GM18870 (cell line): ENCODE data around the gene PPM1K.

Experiments used
- ATAC-seq: cut with Tn5 transposase; IDR thresholded peaks from one replicate; pipeline ENCODE4 v1.9.1; 2021; ENCODE audit warnings: moderate library complexity; ENCODE audit not compliant: unreplicated experiment

PPM1K gene

GRCh38 chr4:88223516-88223915 is 60.8 kb downstream of the PPM1K start:
- ATAC-seq = no peak

- ATAC-seq = no peak
These were observed 65.3 kb downstream of the PPM1K start for GRCh38 chr4:88219099-88219498.

- ATAC-seq = no peak
These were observed 67.2 kb downstream of the PPM1K start for GRCh38 chr4:88217169-88217568.

GRCh38 chr4:88216395-88216794 is 68.0 kb downstream of the PPM1K start:
- no peak for ATAC-seq

GRCh38 chr4:88215351-88215750 is 69.0 kb downstream of the PPM1K start:
- ATAC-seq = no peak

GRCh38 chr4:88212253-88212561 is 72.2 kb downstream of the PPM1K start:
- no peak for ATAC-seq

GRCh38 chr4:88211473-88212252 is 72.7 kb downstream of the PPM1K start:
- ATAC-seq = peak; percentile 55

- no peak for ATAC-seq
These were observed 76.2 kb downstream of the PPM1K start for GRCh38 chr4:88208156-88208555.
